Brain microvascular endothelial cell (primary cell): Measurements from ENCODE around the gene PLPP6.

Experiments
- DNase-seq: peaks from one replicate; pipeline ENCODE4 v3.0.0-alpha.2; 2020
- H3K27ac ChIP-seq: fragments of 250-450 bp; sonication (Bioruptor Pico); 2 replicates; pipeline ENCODE4 v1.5.1; 2020; ENCODE audit warnings: mild to moderate bottlenecking, moderate library complexity
- H3K27me3 ChIP-seq: fragments of 250-450 bp; sonication (Bioruptor Pico); replicated peaks from 2 replicates; pipeline ENCODE4 v1.5.1; 2020; ENCODE audit warnings: mild to moderate bottlenecking
- H3K36me3 ChIP-seq: fragments of 250-450 bp; sonication (Bioruptor Pico); replicated peaks from 2 replicates; pipeline ENCODE4 v1.5.1; 2020; ENCODE audit warnings: mild to moderate bottlenecking
- H3K4me3 ChIP-seq: 2 replicates; pipeline ENCODE4 v1.5.1; 2011; ENCODE audit warnings: low read depth, mild to moderate bottlenecking, control low read depth, low read length, moderate library complexity
- in situ Hi-C: cut with HindIII; loops from 2 replicates; pipeline ENCODE4 v1.10.0; 2017; ENCODE audit warnings: low sequenced_read_pairs, low pct_ligation_motif_present
- TF ChIP-seq, protein P1 (sequence below): IDR thresholded peaks from 2 replicates; pipeline ENCODE4 v1.5.1; 2011; ENCODE audit warnings: low read depth, mild to moderate bottlenecking, moderate library complexity, low read length, control low read depth, inconsistent platforms; ENCODE audit errors: missing control alignments

The PLPP6 gene

GRCh38 chr9:4689687-4690104, 27.6 kb downstream of the PLPP6 start:
- in situ Hi-C loops: no loop called here
- TF ChIP-seq, protein P1, sequence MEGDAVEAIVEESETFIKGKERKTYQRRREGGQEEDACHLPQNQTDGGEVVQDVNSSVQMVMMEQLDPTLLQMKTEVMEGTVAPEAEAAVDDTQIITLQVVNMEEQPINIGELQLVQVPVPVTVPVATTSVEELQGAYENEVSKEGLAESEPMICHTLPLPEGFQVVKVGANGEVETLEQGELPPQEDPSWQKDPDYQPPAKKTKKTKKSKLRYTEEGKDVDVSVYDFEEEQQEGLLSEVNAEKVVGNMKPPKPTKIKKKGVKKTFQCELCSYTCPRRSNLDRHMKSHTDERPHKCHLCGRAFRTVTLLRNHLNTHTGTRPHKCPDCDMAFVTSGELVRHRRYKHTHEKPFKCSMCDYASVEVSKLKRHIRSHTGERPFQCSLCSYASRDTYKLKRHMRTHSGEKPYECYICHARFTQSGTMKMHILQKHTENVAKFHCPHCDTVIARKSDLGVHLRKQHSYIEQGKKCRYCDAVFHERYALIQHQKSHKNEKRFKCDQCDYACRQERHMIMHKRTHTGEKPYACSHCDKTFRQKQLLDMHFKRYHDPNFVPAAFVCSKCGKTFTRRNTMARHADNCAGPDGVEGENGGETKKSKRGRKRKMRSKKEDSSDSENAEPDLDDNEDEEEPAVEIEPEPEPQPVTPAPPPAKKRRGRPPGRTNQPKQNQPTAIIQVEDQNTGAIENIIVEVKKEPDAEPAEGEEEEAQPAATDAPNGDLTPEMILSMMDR: no peak
- Histone ChIP-seq H3K27ac (no peak overlapping the region), H3K27me3 (no peaks in the 10 kb centered on the region), H3K36me3 (peaks cover 11% of the 10 kb centered on the region), H3K4me3 (no peak overlapping the region)
- DNase-seq: no peak

GRCh38 chr9:4690144-4690543, 28.1 kb downstream of the PLPP6 start:
- in situ Hi-C loops: no loop called here

DNA sequence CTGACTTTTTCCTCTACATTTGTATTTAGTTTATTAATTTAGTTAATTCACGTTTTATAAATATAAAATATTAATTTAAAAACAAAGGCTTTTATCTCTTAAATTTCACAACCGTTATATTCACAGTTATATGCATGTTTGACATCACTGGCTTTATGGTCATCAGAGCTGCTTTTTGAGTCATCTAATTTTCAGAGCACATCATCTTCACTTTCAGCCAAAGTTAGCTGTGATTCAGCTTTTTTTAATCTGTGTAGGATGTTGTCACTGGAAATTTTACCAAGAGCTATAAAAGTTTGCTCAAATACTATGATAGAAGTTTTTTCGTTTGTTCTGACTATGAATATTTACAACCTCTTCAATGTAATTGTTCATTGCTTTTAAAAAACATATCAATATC, 29.7 kb downstream of the PLPP6 start:
- no peak overlapping the region for H3K27ac ChIP-seq
- H3K27me3 ChIP-seq: no peaks in the 10 kb centered on the region
- TF ChIP-seq, protein P1: no peak
- in situ Hi-C loops: no loop called here
- peaks cover 3% of the 10 kb centered on the region for H3K36me3 ChIP-seq
- no peak overlapping the region for H3K4me3 ChIP-seq
- no peak for DNase-seq

More at GRCh38 chr9:4690144-4690543, 28.1 kb downstream of the PLPP6 start:
- H3K27ac ChIP-seq: no peak overlapping the region
- DNase-seq: no peak
- H3K27me3 ChIP-seq: no peaks in the 10 kb centered on the region
- peaks cover 6% of the 10 kb centered on the region for H3K36me3 ChIP-seq
- TF ChIP-seq, protein P1: no peak
- H3K4me3 ChIP-seq: no peak overlapping the region

DNA sequence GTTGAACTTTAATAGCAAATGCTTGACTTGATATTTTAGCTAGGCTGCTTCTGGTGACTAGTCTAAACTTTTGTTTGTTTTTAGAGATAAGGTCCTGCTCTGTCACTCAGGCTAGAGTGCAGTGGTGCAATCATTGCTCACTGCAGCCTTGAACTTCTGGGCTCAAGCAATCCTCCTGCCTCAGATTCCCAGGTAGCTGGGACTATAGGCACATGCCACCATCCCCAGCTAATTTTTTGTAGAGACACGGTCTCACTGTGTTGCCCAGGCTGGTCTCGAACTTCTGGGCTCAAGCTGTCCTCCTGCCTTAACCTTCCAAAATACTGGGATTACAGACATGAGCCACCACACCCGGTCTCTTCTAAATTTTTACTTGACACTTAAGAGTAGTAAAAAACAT, 38.0 kb downstream of the PLPP6 start:
- in situ Hi-C loops: no loop called here
- H3K4me3 ChIP-seq: no peak overlapping the region
- no peaks in the 10 kb centered on the region for H3K27me3 ChIP-seq
- peak; percentile 33 for DNase-seq
- TF ChIP-seq, protein P1: no peak
- peaks cover 8% of the 10 kb centered on the region for H3K36me3 ChIP-seq
- no peak overlapping the region for H3K27ac ChIP-seq

GRCh38 chr9:4700932-4701331, 38.8 kb downstream of the PLPP6 start:
- Histone ChIP-seq H3K36me3 (peaks cover 8% of the 10 kb centered on the region), H3K27me3 (no peaks in the 10 kb centered on the region), H3K27ac (no peak overlapping the region), H3K4me3 (no peak overlapping the region)
- in situ Hi-C loops: no loop called here
- TF ChIP-seq, protein P1: no peak
- no peak for DNase-seq

- Histone ChIP-seq H3K27me3 (no peaks in the 10 kb centered on the region), H3K36me3 (peaks cover 8% of the 10 kb centered on the region), H3K27ac (no peak overlapping the region), H3K4me3 (no peak overlapping the region)
- DNase-seq: no peak
- in situ Hi-C loops: no loop called here
- TF ChIP-seq, protein P1: no peak
These were observed 39.4 kb downstream of the PLPP6 start for GRCh38 chr9:4701526-4701925.
